H1 (cell line): Measurements from ENCODE around the gene MACROD1. TPM values are rescaled to one million over a fixed set of nuclear protein-coding genes. Genes with fewer than 3 reads are reported as not detected.

Experiments used
- CTCF ChIP-seq, 3 experiments: IDR thresholded peaks; 1 replicate in 2 of 3; 2 replicates in 1 of 3; pipeline versions ENCODE4 v1.5.1 to v1.6.1; 2011; ENCODE audit warnings: low read length in 3 of 3, mild to moderate bottlenecking in 3 of 3, inconsistent platforms in 2 of 3, low read depth in 1 of 3, moderate library complexity in 1 of 3; ENCODE audit not compliant: insufficient read depth in 1 of 3; ENCODE audit errors: control extremely low read depth in 1 of 3
- POU5F1 ChIP-seq: IDR thresholded peaks from 2 replicates; pipeline ENCODE4 v1.6.1; 2011; ENCODE audit warnings: low read depth, mild to moderate bottlenecking, low read length, moderate library complexity
- TBP ChIP-seq: IDR thresholded peaks from 2 replicates; pipeline ENCODE4 v1.6.1; 2011; ENCODE audit warnings: low read depth, low read length, improper control_type of control experiment
- polyA plus RNA-seq, 7 experiments: library from polyadenylated mRNA; depleted of rRNA in 3 of 7; stranded (reverse) in 5 of 7; unstranded in 2 of 7; fragments of >200 nt in 5 of 7; fragments of 200-250 nt in 2 of 7; gene quantifications; 1 replicate in 5 of 7; 2 replicates in 1 of 7; 4 replicates in 1 of 7; pipeline versions ENCODE4 v1.2.1 to v1.2.3, GENCODE V29; 2011 to 2013; ENCODE audit warnings: missing spikeins in 2 of 7, mixed read lengths in 2 of 7
- total RNA-seq: library from RNA; stranded (reverse); fragmentation: NEBNext Ultra II Directional; extraction: Animal tissue kit (Norgen Biotek cat#: 25700); gene quantifications from 2 replicates; pipeline ENCODE4 v1.2.1, GENCODE V29; 2021

MACROD1 gene
- total and polyA plus RNA-seq, 2 of the 8 experiments (the other 6 are each of a cell fraction or from before 2014, with no cell fraction given), result 19.5 to 34.1 TPM

GRCh38 chr11:64132191-64132771, 33.6 kb downstream of the MACROD1 start (continued):
- TF ChIP-seq TBP (no peak), POU5F1 (no peak), CTCF (IDR thresholded peaks at IDR 0.05; ENCODE audit: control extremely low read depth in 1 of 3, insufficient read depth in 1 of 3, low read depth in 1 of 3, low read length in 3 of 3) (no peak)
- TF ChIP-seq, all 59 proteins: peak for 0
